ENCODE results near the gene KRTCAP2. TPM values are rescaled to one million over a fixed set of nuclear protein-coding genes. Genes with fewer than 3 reads are reported as not detected.

Gene KRTCAP2
- total RNA-seq, 2 experiments from 2014 or later, result 138 to 146 TPM

DNA sequence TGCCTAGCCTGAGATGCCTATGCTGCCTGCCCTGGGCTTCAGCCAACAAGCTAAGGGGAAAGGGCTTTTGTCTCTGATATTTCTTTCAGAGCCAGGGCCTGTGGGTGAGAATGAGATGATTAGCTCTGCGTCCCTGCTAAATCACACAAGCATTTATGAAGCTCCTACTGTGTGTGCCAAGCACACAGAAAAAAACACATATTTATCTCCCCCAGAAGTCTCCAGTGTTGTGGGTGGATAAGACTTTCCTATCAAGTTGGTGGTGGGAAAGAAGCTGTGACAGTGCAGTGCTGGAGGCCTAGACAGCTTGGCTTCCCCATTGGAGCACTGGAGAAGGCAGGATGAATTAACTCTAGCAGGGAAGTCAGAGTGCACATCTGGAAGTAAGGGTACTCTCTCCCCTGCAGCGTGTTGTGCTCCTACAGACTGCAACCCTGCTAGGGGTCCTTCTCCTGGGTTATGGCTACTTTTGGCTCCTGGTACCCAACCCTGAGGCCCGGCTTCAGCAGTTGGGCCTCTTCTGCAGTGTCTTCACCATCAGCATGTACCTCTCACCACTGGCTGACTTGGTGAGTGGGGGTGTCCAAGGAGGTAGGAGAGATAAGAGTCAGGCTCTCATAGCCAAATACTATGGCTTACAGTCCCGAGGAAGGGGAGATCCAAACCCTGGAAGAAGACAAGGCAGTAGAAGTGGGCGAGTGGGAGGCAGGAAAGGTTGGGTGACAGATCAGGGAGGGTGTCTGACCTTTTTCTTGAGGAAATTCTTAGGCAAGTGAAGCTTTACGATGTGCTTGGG, 35.8 kb downstream of the KRTCAP2 start:
- POLR2A ChIA-PET, result interaction anchor here (1.1 to 2.0 kb wide), 3 partner anchors 36 to 57 kb away, joined by 3 to 8 read pairs (median 3); partner anchors contain the start of gene KRTCAP2
- no peaks in the 10 kb centered on the region for H3K27me3 Mint-ChIP-seq
- intact Hi-C loops (cut with micrococcal nuclease), result loop anchor here (5.0 kb wide), 1 partner anchor 105 kb away; a partner anchor contains a TSS
- peak overlapping the region; percentile 91 for H3K4me3 Mint-ChIP-seq
- no peak for DNase-seq
- CTCF ChIA-PET, result interaction anchor here (0.7 to 3.7 kb wide), 7 partner anchors 30 to 76 kb away, joined by 3 to 21 read pairs (median 4); partner anchors contain the start of genes KRTCAP2 and TRIM46
- H3K36me3 Mint-ChIP-seq, result peaks cover 17% of the 10 kb centered on the region
- H3K9me3 Mint-ChIP-seq, result no peaks in the 10 kb centered on the region
- peaks cover 37% of the 10 kb centered on the region for H3K4me1 Mint-ChIP-seq (ENCODE audit: low read depth)
- H3K27ac Mint-ChIP-seq, result peak overlapping the region; percentile 94

- Mint-ChIP-seq H3K9me3 (no peaks in the 10 kb centered on the region), H3K36me3 (peaks cover 19% of the 10 kb centered on the region), H3K4me1 (ENCODE audit: low read depth) (peaks cover 37% of the 10 kb centered on the region), H3K27me3 (no peaks in the 10 kb centered on the region), H3K4me3 (peak overlapping the region; percentile 91), H3K27ac (peak overlapping the region; percentile 94)
- intact Hi-C loops (cut with micrococcal nuclease), result loop anchor here (5.0 kb wide), 1 partner anchor 106 kb away; a partner anchor contains a TSS
- DNase-seq, result peak; percentile 26
- ChIA-PET POLR2A (interaction anchor here (0.7 to 2.0 kb wide), 3 partner anchors 37 to 57 kb away, joined by 3 to 8 read pairs (median 3); partner anchors contain the start of genes KRTCAP2 and TRIM46), CTCF (interaction anchor here (0.7 to 3.7 kb wide), 10 partner anchors 31 to 114 kb away, joined by 3 to 21 read pairs (median 6); partner anchors contain the start of genes KRTCAP2 and TRIM46)
Observed at GRCh38 chr1:155136748-155137147, 36.4 kb downstream of the KRTCAP2 start.

DNA sequence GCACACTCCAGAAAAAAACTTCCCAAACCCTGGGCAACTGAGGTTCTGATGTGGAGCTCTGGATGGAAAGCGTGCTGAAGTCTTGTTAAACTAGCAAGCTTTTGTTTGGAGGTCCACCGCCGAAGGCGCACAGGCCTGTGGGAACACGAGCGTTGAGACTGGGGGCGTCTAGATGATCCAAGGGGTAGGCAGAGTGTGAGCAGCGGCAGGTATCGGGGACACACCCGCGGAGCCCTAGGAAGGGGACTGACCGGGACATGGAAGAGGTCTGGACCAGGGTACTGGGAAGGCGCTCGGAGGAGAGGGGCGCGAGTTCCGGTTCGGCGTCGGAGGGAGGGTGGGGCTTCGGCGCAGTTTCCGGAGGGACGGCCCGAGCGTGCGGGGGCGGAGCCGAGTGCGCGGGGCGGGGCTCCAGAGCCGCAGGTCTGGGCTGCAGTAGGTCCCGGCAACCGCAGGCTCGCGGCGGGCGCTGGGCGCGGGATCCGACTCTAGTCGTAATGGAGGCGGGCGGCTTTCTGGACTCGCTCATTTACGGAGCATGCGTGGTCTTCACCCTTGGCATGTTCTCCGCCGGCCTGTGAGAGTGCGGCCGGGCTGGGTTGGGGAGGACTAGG, 37.6 kb downstream of the KRTCAP2 start, which contains the start of gene SLC50A1:
Gene SLC50A1 (plus strand): TSS at position 438 of the 614 bp plus-strand sequence. CDS start 60 bp downstream, at position 498.
- Mint-ChIP-seq H3K36me3 (peaks cover 19% of the 10 kb centered on the region), H3K4me1 (ENCODE audit: low read depth) (peaks cover 35% of the 10 kb centered on the region), H3K27me3 (no peaks in the 10 kb centered on the region), H3K4me3 (peak within 1 kb of the TSS; percentile 91), H3K27ac (peak within 1 kb of the TSS; percentile 94), H3K9me3 (no peaks in the 10 kb centered on the region)
- DNase-seq, result peak; percentile 96
- ChIA-PET POLR2A (interaction anchor here (0.6 to 1.4 kb wide), 6 partner anchors 10 to 464 kb away, joined by 3 to 4 read pairs (median 4); no protein-coding TSS in a partner anchor), CTCF (interaction anchor here (1.0 to 4.3 kb wide), 8 partner anchors 32 to 136 kb away, joined by 4 to 21 read pairs (median 9); partner anchors contain the start of gene KRTCAP2)
- intact Hi-C loops (cut with micrococcal nuclease), result loop anchor here (1.0 to 5.0 kb wide), 4 partner anchors 38 to 134 kb away; partner anchors contain the start of genes KRTCAP2 and TRIM46

GRCh38 chr1:155134880-155135414, 38.2 kb downstream of the KRTCAP2 start:
- H3K27ac Mint-ChIP-seq, result peak overlapping the region; percentile 94
- ChIA-PET CTCF (interaction anchor here (0.9 to 4.3 kb wide), 9 partner anchors 38 to 136 kb away, joined by 3 to 19 read pairs (median 4); partner anchors contain the start of gene KRTCAP2), POLR2A (interaction anchor here (0.6 to 1.4 kb wide), 4 partner anchors 43 to 135 kb away, joined by 3 to 4 read pairs (median 4); no protein-coding TSS in a partner anchor)
- intact Hi-C loops (cut with micrococcal nuclease), result loop anchor here (1.0 to 5.0 kb wide), 4 partner anchors 38 to 134 kb away; partner anchors contain the start of genes KRTCAP2 and TRIM46
- H3K36me3 Mint-ChIP-seq, result peaks cover 17% of the 10 kb centered on the region
- H3K27me3 Mint-ChIP-seq, result peaks cover under 1% of the 10 kb centered on the region
- DNase-seq, result peak; percentile 92
- H3K9me3 Mint-ChIP-seq, result no peaks in the 10 kb centered on the region
- H3K4me1 Mint-ChIP-seq (ENCODE audit: low read depth), result peaks cover 32% of the 10 kb centered on the region
- peak overlapping the region; percentile 91 for H3K4me3 Mint-ChIP-seq

GRCh38 chr1:155134322-155134721, 38.8 kb downstream of the KRTCAP2 start:
- H3K4me1 Mint-ChIP-seq (ENCODE audit: low read depth), result peaks cover 35% of the 10 kb centered on the region
- no peak for DNase-seq
- intact Hi-C loops (cut with micrococcal nuclease), result loop anchor here (2.0 kb wide), 1 partner anchor 50 kb away; no protein-coding TSS in a partner anchor
- POLR2A ChIA-PET, result interaction anchor here (1.0 to 1.4 kb wide), 3 partner anchors 43 to 134 kb away, joined by 3 to 4 read pairs (median 4); no protein-coding TSS in a partner anchor
- no peaks in the 10 kb centered on the region for H3K9me3 Mint-ChIP-seq
- H3K27ac Mint-ChIP-seq, result peak overlapping the region; percentile 94
- peaks cover 5% of the 10 kb centered on the region for H3K27me3 Mint-ChIP-seq
- H3K4me3 Mint-ChIP-seq, result peak overlapping the region; percentile 91
- peaks cover 12% of the 10 kb centered on the region for H3K36me3 Mint-ChIP-seq
- CTCF ChIA-PET, result interaction anchor here (0.9 to 4.3 kb wide), 9 partner anchors 33 to 135 kb away, joined by 3 to 19 read pairs (median 4); partner anchors contain the start of gene KRTCAP2

DNA sequence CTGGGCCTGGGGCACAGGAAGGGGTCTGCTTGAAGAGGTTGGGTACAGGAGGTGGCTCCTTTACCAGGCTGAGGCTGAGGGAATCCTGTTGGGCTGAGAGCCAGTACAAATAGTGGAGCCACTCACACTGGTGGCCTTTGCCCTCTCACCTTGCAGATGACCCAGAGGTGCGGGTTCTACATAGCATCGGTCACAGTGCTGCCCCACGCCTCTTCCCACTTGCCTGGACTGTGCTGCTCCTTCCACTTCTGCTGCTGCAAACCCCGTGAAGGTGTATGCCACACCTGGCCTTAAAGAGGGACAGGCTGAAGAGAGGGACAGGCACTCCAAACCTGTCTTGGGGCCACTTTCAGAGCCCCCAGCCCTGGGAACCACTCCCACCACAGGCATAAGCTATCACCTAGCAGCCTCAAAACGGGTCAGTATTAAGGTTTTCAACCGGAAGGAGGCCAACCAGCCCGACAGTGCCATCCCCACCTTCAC, 39.3 kb downstream of the KRTCAP2 start:
- ChIA-PET POLR2A (interaction anchor here (1.4 kb wide), 1 partner anchor 60 kb away, joined by 4 read pairs; no protein-coding TSS in a partner anchor), CTCF (interaction anchor here (0.8 to 4.3 kb wide), 7 partner anchors 34 to 116 kb away, joined by 3 to 19 read pairs (median 3); partner anchors contain the start of gene KRTCAP2)
- DNase-seq, result no peak
- peaks cover 37% of the 10 kb centered on the region for H3K4me1 Mint-ChIP-seq (ENCODE audit: low read depth)
- peaks cover 10% of the 10 kb centered on the region for H3K36me3 Mint-ChIP-seq
- no peak overlapping the region for H3K27ac Mint-ChIP-seq
- no peak overlapping the region for H3K4me3 Mint-ChIP-seq
- H3K9me3 Mint-ChIP-seq, result no peaks in the 10 kb centered on the region
- H3K27me3 Mint-ChIP-seq, result peaks cover 5% of the 10 kb centered on the region
- intact Hi-C loops (cut with micrococcal nuclease), result loop anchor here (2.0 kb wide), 1 partner anchor 49 kb away; no protein-coding TSS in a partner anchor

GRCh38 chr1:155131856-155132255, 41.2 kb downstream of the KRTCAP2 start:
- H3K4me1 Mint-ChIP-seq (ENCODE audit: low read depth), result peaks cover 35% of the 10 kb centered on the region
- CTCF ChIA-PET, result interaction anchor here (1.1 to 4.3 kb wide), 2 partner anchors 40 to 47 kb away, joined by 3 to 19 read pairs; no protein-coding TSS in a partner anchor
- intact Hi-C loops (cut with micrococcal nuclease), result no loop called here

GRCh38 chr1:155131285-155131684, 41.8 kb downstream of the KRTCAP2 start:
- no peak overlapping the region for H3K27ac Mint-ChIP-seq
- H3K36me3 Mint-ChIP-seq, result peaks cover 1% of the 10 kb centered on the region
- H3K9me3 Mint-ChIP-seq, result no peaks in the 10 kb centered on the region
- peaks cover 37% of the 10 kb centered on the region for H3K4me1 Mint-ChIP-seq (ENCODE audit: low read depth)
- no peak overlapping the region for H3K4me3 Mint-ChIP-seq
- DNase-seq, result no peak
- ChIA-PET POLR2A (no interaction called here), CTCF (interaction anchor here (1.2 to 1.5 kb wide), 2 partner anchors 42 to 46 kb away, joined by 3 to 6 read pairs; partner anchors contain the start of gene KRTCAP2)
- H3K27me3 Mint-ChIP-seq, result peaks cover 21% of the 10 kb centered on the region
- intact Hi-C loops (cut with micrococcal nuclease), result no loop called here

More at GRCh38 chr1:155131856-155132255, 41.2 kb downstream of the KRTCAP2 start:
- Mint-ChIP-seq H3K27me3 (peaks cover 19% of the 10 kb centered on the region), H3K9me3 (no peaks in the 10 kb centered on the region), H3K27ac (no peak overlapping the region), H3K4me3 (no peak overlapping the region), H3K36me3 (peaks cover 1% of the 10 kb centered on the region)
- DNase-seq, result no peak
- POLR2A ChIA-PET, result no interaction called here

DNA sequence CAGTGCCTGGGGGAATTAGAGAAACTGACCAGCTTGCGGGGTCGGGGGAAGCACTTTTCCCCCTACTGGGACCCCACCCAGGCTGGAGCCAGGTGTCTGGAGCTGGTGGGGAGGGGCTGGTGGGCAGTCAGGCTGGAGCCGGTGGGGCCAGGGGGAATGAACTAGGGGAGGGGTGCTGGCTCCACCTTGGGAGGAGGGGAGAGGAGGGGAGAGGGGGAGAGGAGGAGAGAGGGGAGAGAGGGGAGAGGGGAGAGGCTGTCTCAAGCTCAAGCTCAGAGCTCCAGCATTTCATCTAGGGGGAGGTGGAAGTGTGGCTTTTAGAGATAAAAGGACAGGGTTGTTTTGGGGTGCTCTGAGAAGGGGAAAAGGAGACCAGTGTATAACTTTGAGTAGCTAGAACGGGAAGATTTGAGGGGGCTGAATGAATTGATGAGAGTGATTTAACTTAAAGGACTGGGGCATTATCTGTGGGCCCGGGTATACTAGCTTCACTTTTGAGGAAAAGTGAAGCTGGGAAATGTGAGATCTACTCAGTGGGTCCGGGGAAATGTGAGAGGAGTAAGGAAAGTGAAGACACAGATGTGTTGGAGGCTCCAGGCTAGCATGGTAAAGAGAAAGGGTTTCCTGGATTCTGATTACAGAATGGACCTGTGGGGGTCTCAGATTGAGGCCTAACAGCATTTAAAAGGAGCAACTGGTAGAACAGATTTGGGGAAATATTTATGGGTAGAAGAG, 42.7 kb downstream of the KRTCAP2 start:
- intact Hi-C loops (cut with micrococcal nuclease), result no loop called here
- CTCF ChIA-PET, result interaction anchor here (1.2 to 1.5 kb wide), 4 partner anchors 39 to 69 kb away, joined by 3 to 6 read pairs (median 4); partner anchors contain the start of gene KRTCAP2
- H3K27me3 Mint-ChIP-seq, result peaks cover 24% of the 10 kb centered on the region
- no peak overlapping the region for H3K4me3 Mint-ChIP-seq
- no peak overlapping the region for H3K27ac Mint-ChIP-seq
- H3K36me3 Mint-ChIP-seq, result peaks cover 1% of the 10 kb centered on the region
- POLR2A ChIA-PET, result no interaction called here
- peaks cover 37% of the 10 kb centered on the region for H3K4me1 Mint-ChIP-seq (ENCODE audit: low read depth)
- no peaks in the 10 kb centered on the region for H3K9me3 Mint-ChIP-seq
- no peak for DNase-seq

GRCh38 chr1:155128755-155129473, 44.2 kb downstream of the KRTCAP2 start:
- intact Hi-C loops (cut with micrococcal nuclease), result loop anchor here (2.0 kb wide), 1 partner anchor 38 kb away; no protein-coding TSS in a partner anchor
- ChIA-PET CTCF (interaction anchor here (0.8 to 4.4 kb wide), 3 partner anchors 38 to 185 kb away, joined by 3 to 15 read pairs (median 11); no protein-coding TSS in a partner anchor), POLR2A (no interaction called here)
- H3K4me1 Mint-ChIP-seq (ENCODE audit: low read depth), result peaks cover 30% of the 10 kb centered on the region
- no peak overlapping the region for H3K27ac Mint-ChIP-seq
- H3K9me3 Mint-ChIP-seq, result no peaks in the 10 kb centered on the region
- no peak for DNase-seq
- peaks cover 1% of the 10 kb centered on the region for H3K36me3 Mint-ChIP-seq
- H3K4me3 Mint-ChIP-seq, result peak overlapping the region; percentile 64
- peaks cover 25% of the 10 kb centered on the region for H3K27me3 Mint-ChIP-seq
